ENCODE measurements around the gene TCP11L1. TPM values are rescaled to one million over a fixed set of nuclear protein-coding genes. Genes with fewer than 3 reads are reported as not detected.
"Not testable (repeated sequence)": the region's sequence is repeated elsewhere in the genome, so short reads cannot be mapped to it uniquely, and the experiment has no call there.

Gene TCP11L1
- total and polyA plus RNA-seq, 2 donors (not counting 1 experiment from before 2014, with no cell fraction given): 7.7 to 19.7 TPM

GRCh38 chr11:33027846-33028536 lies 11.4 kb upstream of the TCP11L1 start:
- Histone ChIP-seq H3K4me3 (ENCODE audit: control extremely low read depth in 1 of 5, extremely low read depth in 1 of 5, insufficient read depth in 1 of 5, low read depth in 2 of 5, low read length in 4 of 5) (no peak overlapping the region), H3K36me3 (replicated peaks in 1 of 2; ENCODE audit: control extremely low read depth in 1 of 2, control insufficient read depth in 1 of 2, extremely low read depth in 1 of 2, insufficient read depth in 2 of 2, low read length in 1 of 2) (no peaks in the 10 kb centered on the region), H2AFZ (ENCODE audit: insufficient read depth, low read depth, low read length, poor library complexity, severe bottlenecking) (no peak overlapping the region), H3K79me2 (ENCODE audit: control insufficient read depth, insufficient read depth, low read length) (no peaks in the 10 kb centered on the region), H3K27ac (ENCODE audit: low read length in 2 of 2) (no peak overlapping the region), H3K27me3 (replicated peaks in 1 of 4; ENCODE audit: control extremely low read depth in 1 of 4, control insufficient read depth in 3 of 4, insufficient read depth in 4 of 4, low read length in 3 of 4) (no peaks in the 10 kb centered on the region), H3K4me2 (replicated peaks; ENCODE audit: low read depth, low read length, poor library complexity, severe bottlenecking) (no peak overlapping the region), H3K4me1 (ENCODE audit: control insufficient read depth in 2 of 2, insufficient read depth in 2 of 2, low read length in 2 of 2) (no peaks in the 10 kb centered on the region), H3K9me3 (ENCODE audit: control extremely low read depth in 1 of 3, control insufficient read depth in 2 of 3, insufficient read depth in 1 of 3, low read length in 2 of 3) (no peaks in the 10 kb centered on the region), H4K20me1 (ENCODE audit: control insufficient read depth, insufficient read depth, low read length, poor library complexity, severe bottlenecking) (no peaks in the 10 kb centered on the region), H3K9ac (ENCODE audit: low read length) (no peak overlapping the region)
- Mint-ChIP-seq H3K27ac (no peak overlapping the region), H3K4me3 (no peak overlapping the region), H3K4me1 (no peaks in the 10 kb centered on the region), H3K27me3 (peaks cover 7% of the 10 kb centered on the region), H3K9me3 (ENCODE audit: insufficient read depth) (no peaks in the 10 kb centered on the region)
- intact Hi-C loops (cut with micrococcal nuclease): no loop called here
- CTCF ChIA-PET: no interaction called here
- WGBS (ENCODE audit: insufficient coverage): no CpG with 5 or more reads among the region's 4 CpGs
- DNase-seq: no peak
- ATAC-seq (ENCODE audit: low read depth): no peak
- POLR2A ChIA-PET: no interaction called here
- TF ChIP-seq EZH2 (IDR thresholded peaks at IDR 0.05; ENCODE audit: borderline replicate concordance, insufficient read depth, low read depth, low read length, poor library complexity, severe bottlenecking) (no peak), CTCF (IDR thresholded peaks at IDR 0.05) (no peak)

GRCh38 chr11:33028537-33028914 lies 10.8 kb upstream of the TCP11L1 start:
- Histone ChIP-seq H3K9me3 (ENCODE audit: control extremely low read depth in 1 of 3, control insufficient read depth in 2 of 3, insufficient read depth in 1 of 3, low read length in 2 of 3) (no peaks in the 10 kb centered on the region), H2AFZ (ENCODE audit: insufficient read depth, low read depth, low read length, poor library complexity, severe bottlenecking) (no peak overlapping the region), H4K20me1 (ENCODE audit: control insufficient read depth, insufficient read depth, low read length, poor library complexity, severe bottlenecking) (no peaks in the 10 kb centered on the region), H3K4me2 (replicated peaks; ENCODE audit: low read depth, low read length, poor library complexity, severe bottlenecking) (no peak overlapping the region), H3K27ac (ENCODE audit: low read length in 2 of 2) (no peak overlapping the region), H3K27me3 (replicated peaks in 1 of 4; ENCODE audit: control extremely low read depth in 1 of 4, control insufficient read depth in 3 of 4, insufficient read depth in 4 of 4, low read length in 3 of 4) (no peaks in the 10 kb centered on the region), H3K9ac (ENCODE audit: low read length) (no peak overlapping the region), H3K4me1 (ENCODE audit: control insufficient read depth in 2 of 2, insufficient read depth in 2 of 2, low read length in 2 of 2) (no peaks in the 10 kb centered on the region), H3K4me3 (ENCODE audit: control extremely low read depth in 1 of 5, extremely low read depth in 1 of 5, insufficient read depth in 1 of 5, low read depth in 2 of 5, low read length in 4 of 5) (no peak overlapping the region), H3K79me2 (ENCODE audit: control insufficient read depth, insufficient read depth, low read length) (no peaks in the 10 kb centered on the region), H3K36me3 (replicated peaks in 1 of 2; ENCODE audit: control extremely low read depth in 1 of 2, control insufficient read depth in 1 of 2, extremely low read depth in 1 of 2, insufficient read depth in 2 of 2, low read length in 1 of 2) (no peaks in the 10 kb centered on the region)
- TF ChIP-seq EZH2 (IDR thresholded peaks at IDR 0.05; ENCODE audit: borderline replicate concordance, insufficient read depth, low read depth, low read length, poor library complexity, severe bottlenecking): no peak
- no peak for TF ChIP-seq CTCF (IDR thresholded peaks at IDR 0.05)
- CTCF ChIA-PET: no interaction called here
- ATAC-seq (ENCODE audit: low read depth) (no peak), DNase-seq (no peak)
- H3K27ac Mint-ChIP-seq: no peak overlapping the region
- POLR2A ChIA-PET: no interaction called here
- no peaks in the 10 kb centered on the region for H3K4me1 Mint-ChIP-seq
- intact Hi-C loops (cut with micrococcal nuclease): no loop called here
- no peak overlapping the region for H3K4me3 Mint-ChIP-seq
- H3K27me3 Mint-ChIP-seq: peaks cover 7% of the 10 kb centered on the region
- no CpG with 5 or more reads among the region's 2 CpGs for WGBS (ENCODE audit: insufficient coverage)
- H3K9me3 Mint-ChIP-seq (ENCODE audit: insufficient read depth): no peaks in the 10 kb centered on the region

GRCh38 chr11:33029218-33029617 lies 10.2 kb upstream of the TCP11L1 start:
- H3K4me3 ChIP-seq (ENCODE audit: control extremely low read depth in 1 of 5, extremely low read depth in 1 of 5, insufficient read depth in 1 of 5, low read depth in 2 of 5, low read length in 4 of 5); H3K4me1 Mint-ChIP-seq; ATAC-seq (ENCODE audit: low read depth); H2AFZ ChIP-seq (ENCODE audit: insufficient read depth, low read depth, low read length, poor library complexity, severe bottlenecking); H3K27me3 ChIP-seq (replicated peaks in 1 of 4; ENCODE audit: control extremely low read depth in 1 of 4, control insufficient read depth in 3 of 4, insufficient read depth in 4 of 4, low read length in 3 of 4); H3K9ac ChIP-seq (ENCODE audit: low read length); H3K79me2 ChIP-seq (ENCODE audit: control insufficient read depth, insufficient read depth, low read length); H4K20me1 ChIP-seq (ENCODE audit: control insufficient read depth, insufficient read depth, low read length, poor library complexity, severe bottlenecking); H3K27ac Mint-ChIP-seq; POLR2A ChIA-PET; H3K27ac ChIP-seq (ENCODE audit: low read length in 2 of 2); H3K36me3 ChIP-seq (replicated peaks in 1 of 2; ENCODE audit: control extremely low read depth in 1 of 2, control insufficient read depth in 1 of 2, extremely low read depth in 1 of 2, insufficient read depth in 2 of 2, low read length in 1 of 2); DNase-seq; intact Hi-C loops (cut with micrococcal nuclease); H3K9me3 Mint-ChIP-seq (ENCODE audit: insufficient read depth); H3K27me3 Mint-ChIP-seq; H3K4me2 ChIP-seq (replicated peaks; ENCODE audit: low read depth, low read length, poor library complexity, severe bottlenecking); H3K4me3 Mint-ChIP-seq; H3K4me1 ChIP-seq (ENCODE audit: control insufficient read depth in 2 of 2, insufficient read depth in 2 of 2, low read length in 2 of 2); H3K9me3 ChIP-seq (ENCODE audit: control extremely low read depth in 1 of 3, control insufficient read depth in 2 of 3, insufficient read depth in 1 of 3, low read length in 2 of 3): not testable (repeated sequence)
- CTCF ChIA-PET: interaction anchor here (0.7 to 1.2 kb wide), 2 partner anchors 16 to 35 kb away, joined by 3 to 4 read pairs; no protein-coding TSS in a partner anchor
- WGBS (ENCODE audit: insufficient coverage): 90% methylated on average over 2 of the region's 6 CpGs
